Chondrocyte (in vitro differentiated cells): ENCODE results near the gene PRCP. TPM values are rescaled to one million over a fixed set of nuclear protein-coding genes. Genes with fewer than 3 reads are reported as not detected.
"Not testable (repeated sequence)": the region's sequence is repeated elsewhere in the genome, so short reads cannot be mapped to it uniquely, and the experiment has no call there.

Source experiments
- DNase-seq: peaks from one replicate; pipeline ENCODE4 v3.0.0; 2021; ENCODE audit warnings: mixed read lengths, low spot score
- H3K27ac Mint-ChIP-seq: one replicate; pipeline ENCODE4 v1.8.0; 2021; ENCODE audit warnings: mild to moderate bottlenecking, moderate library complexity, mixed read lengths; ENCODE audit not compliant: unreplicated experiment
- H3K27me3 Mint-ChIP-seq: 2 replicates; pipeline ENCODE4 v1.8.0; 2021; ENCODE audit warnings: low read depth, mixed read lengths
- H3K36me3 Mint-ChIP-seq: 2 replicates; pipeline ENCODE4 v1.8.0; 2021; ENCODE audit warnings: low read depth, mixed read lengths
- H3K4me1 Mint-ChIP-seq: 2 replicates; pipeline ENCODE4 v1.8.0; 2021; ENCODE audit warnings: low read depth, mild to moderate bottlenecking, mixed read lengths
- H3K4me3 Mint-ChIP-seq: one replicate; pipeline ENCODE4 v1.8.0; 2021; ENCODE audit warnings: mild to moderate bottlenecking, moderate library complexity, mixed read lengths; ENCODE audit not compliant: unreplicated experiment
- H3K9me3 Mint-ChIP-seq: 2 replicates; pipeline ENCODE4 v1.8.0; 2021; ENCODE audit warnings: low read depth, mixed read lengths
- total RNA-seq: library from RNA; stranded (reverse); gene quantifications from 3 replicates; pipeline ENCODE4 v1.2.1, GENCODE V29; 2021
- TF ChIP-seq, protein P1 (sequence below): fragments of 200-600 bp; sonication (generic); IDR thresholded peaks from 2 replicates; pipeline ENCODE4 v1.5.0; 2021; ENCODE audit warnings: antibody characterized with exemption, mild to moderate bottlenecking, moderate library complexity

Gene PRCP
- total RNA-seq, 1 donor from 2014 or later: 58.9 TPM

- Mint-ChIP-seq H3K27me3 (no peaks in the 10 kb centered on the region), H3K36me3 (no peaks in the 10 kb centered on the region), H3K27ac (peak overlapping the region; percentile 91), H3K9me3 (peaks cover 2% of the 10 kb centered on the region), H3K4me1 (peaks cover 48% of the 10 kb centered on the region), H3K4me3 (peak overlapping the region; percentile 23)
- TF ChIP-seq, protein P1, sequence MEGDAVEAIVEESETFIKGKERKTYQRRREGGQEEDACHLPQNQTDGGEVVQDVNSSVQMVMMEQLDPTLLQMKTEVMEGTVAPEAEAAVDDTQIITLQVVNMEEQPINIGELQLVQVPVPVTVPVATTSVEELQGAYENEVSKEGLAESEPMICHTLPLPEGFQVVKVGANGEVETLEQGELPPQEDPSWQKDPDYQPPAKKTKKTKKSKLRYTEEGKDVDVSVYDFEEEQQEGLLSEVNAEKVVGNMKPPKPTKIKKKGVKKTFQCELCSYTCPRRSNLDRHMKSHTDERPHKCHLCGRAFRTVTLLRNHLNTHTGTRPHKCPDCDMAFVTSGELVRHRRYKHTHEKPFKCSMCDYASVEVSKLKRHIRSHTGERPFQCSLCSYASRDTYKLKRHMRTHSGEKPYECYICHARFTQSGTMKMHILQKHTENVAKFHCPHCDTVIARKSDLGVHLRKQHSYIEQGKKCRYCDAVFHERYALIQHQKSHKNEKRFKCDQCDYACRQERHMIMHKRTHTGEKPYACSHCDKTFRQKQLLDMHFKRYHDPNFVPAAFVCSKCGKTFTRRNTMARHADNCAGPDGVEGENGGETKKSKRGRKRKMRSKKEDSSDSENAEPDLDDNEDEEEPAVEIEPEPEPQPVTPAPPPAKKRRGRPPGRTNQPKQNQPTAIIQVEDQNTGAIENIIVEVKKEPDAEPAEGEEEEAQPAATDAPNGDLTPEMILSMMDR: no peak
- no peak for DNase-seq
Observed at GRCh38 chr11:82858556-82859091, 41.6 kb downstream of the PRCP start.

GRCh38 chr11:82858133-82858532 lies 42.1 kb downstream of the PRCP start:
- Mint-ChIP-seq H3K27me3 (no peaks in the 10 kb centered on the region), H3K4me3 (peak overlapping the region; percentile 23), H3K9me3 (peaks cover 6% of the 10 kb centered on the region), H3K4me1 (peaks cover 50% of the 10 kb centered on the region), H3K27ac (peak overlapping the region; percentile 91), H3K36me3 (no peaks in the 10 kb centered on the region)
- DNase-seq: no peak
- TF ChIP-seq, protein P1: peak; percentile 34

DNA sequence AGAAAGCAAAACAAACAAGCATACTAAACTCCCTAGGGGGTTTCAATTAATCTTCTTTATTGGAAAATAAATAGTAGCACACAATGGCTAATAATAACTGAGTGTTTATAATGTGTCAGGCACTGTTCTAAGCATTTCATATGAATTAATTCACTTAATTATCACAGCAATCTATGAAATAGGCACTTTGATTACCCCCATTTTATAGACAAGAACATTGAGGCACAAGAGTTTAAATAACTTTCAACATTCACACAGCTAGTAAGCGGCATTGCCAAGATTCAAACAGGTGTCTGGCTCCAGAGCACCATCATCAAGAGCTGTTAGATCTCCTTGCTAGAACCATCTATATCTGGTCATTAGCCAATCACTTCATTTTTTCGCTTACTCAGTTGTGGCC lies 43.1 kb downstream of the PRCP start:
- no peaks in the 10 kb centered on the region for H3K27me3 Mint-ChIP-seq
- H3K4me1 Mint-ChIP-seq: peaks cover 50% of the 10 kb centered on the region
- no peaks in the 10 kb centered on the region for H3K36me3 Mint-ChIP-seq
- TF ChIP-seq, protein P1: no peak
- H3K9me3 Mint-ChIP-seq: peaks cover 6% of the 10 kb centered on the region
- DNase-seq: no peak
- no peak overlapping the region for H3K27ac Mint-ChIP-seq
- H3K4me3 Mint-ChIP-seq: no peak overlapping the region

- Mint-ChIP-seq H3K27ac (no peak overlapping the region), H3K4me3 (no peak overlapping the region), H3K36me3 (no peaks in the 10 kb centered on the region), H3K27me3 (no peaks in the 10 kb centered on the region), H3K9me3 (peaks cover 6% of the 10 kb centered on the region), H3K4me1 (peaks cover 50% of the 10 kb centered on the region)
- TF ChIP-seq, protein P1: no peak
- no peak for DNase-seq
Observed at GRCh38 chr11:82855616-82856015, 44.6 kb downstream of the PRCP start.

- not testable (repeated sequence) for H3K9me3 Mint-ChIP-seq, H3K27me3 Mint-ChIP-seq, DNase-seq, H3K36me3 Mint-ChIP-seq
- peaks cover 49% of the 10 kb centered on the region for H3K4me1 Mint-ChIP-seq
- peak overlapping the region; percentile 3 for H3K4me3 Mint-ChIP-seq
- peak overlapping the region; percentile 77 for H3K27ac Mint-ChIP-seq
Observed at GRCh38 chr11:82854916-82855315, 45.3 kb downstream of the PRCP start.

- H3K27ac Mint-ChIP-seq: peak overlapping the region; percentile 77
- H3K36me3 Mint-ChIP-seq: no peaks in the 10 kb centered on the region
- TF ChIP-seq, protein P1: no peak
- peaks cover 43% of the 10 kb centered on the region for H3K4me1 Mint-ChIP-seq
- H3K4me3 Mint-ChIP-seq: no peak overlapping the region
- peaks cover 6% of the 10 kb centered on the region for H3K9me3 Mint-ChIP-seq
- no peaks in the 10 kb centered on the region for H3K27me3 Mint-ChIP-seq
- DNase-seq: no peak
Observed at GRCh38 chr11:82854242-82854641, 46.0 kb downstream of the PRCP start.
